Mesothelial cell of epicardium (in vitro differentiated cells): ENCODE measurements around the gene EMC8. TPM values are rescaled to one million over a fixed set of nuclear protein-coding genes. Genes with fewer than 3 reads are reported as not detected.
"Not testable (repeated sequence)": the region's sequence is repeated elsewhere in the genome, so short reads cannot be mapped to it uniquely, and the experiment has no call there.

Experiments used
- DNase-seq, 2 experiments: peaks; one replicate each; pipeline ENCODE4 v3.0.0; 2021; ENCODE audit warnings: low spot score in 2 of 2; ENCODE audit not compliant: unreplicated experiment in 2 of 2
- H3K27ac Mint-ChIP-seq: 2 replicates; pipeline ENCODE4 v1.8.0; 2021; ENCODE audit warnings: mixed read lengths
- H3K27me3 Mint-ChIP-seq: 2 replicates; pipeline ENCODE4 v1.8.0; 2021; ENCODE audit warnings: low read depth, mixed read lengths
- H3K36me3 Mint-ChIP-seq: 2 replicates; pipeline ENCODE4 v1.8.0; 2021; ENCODE audit warnings: mixed read lengths
- H3K4me1 Mint-ChIP-seq: 2 replicates; pipeline ENCODE4 v1.8.0; 2021; ENCODE audit warnings: mixed read lengths
- H3K4me3 Mint-ChIP-seq: 2 replicates; pipeline ENCODE4 v1.8.0; 2021; ENCODE audit warnings: mild to moderate bottlenecking, moderate library complexity, mixed read lengths
- H3K9me3 Mint-ChIP-seq: 2 replicates; pipeline ENCODE4 v1.8.0; 2021; ENCODE audit warnings: mixed read lengths
- total RNA-seq: library from RNA; stranded (reverse); gene quantifications from 3 replicates; pipeline ENCODE4 v1.2.1, GENCODE V29; 2021
- TF ChIP-seq, protein P1 (sequence below): fragments of 200-600 bp; sonication (generic); IDR thresholded peaks from one replicate; pipeline ENCODE4 v1.5.0; 2021; ENCODE audit warnings: antibody characterized with exemption; ENCODE audit not compliant: unreplicated experiment

Gene EMC8
- total RNA-seq, 1 donor from 2014 or later, result 28.7 TPM

DNA sequence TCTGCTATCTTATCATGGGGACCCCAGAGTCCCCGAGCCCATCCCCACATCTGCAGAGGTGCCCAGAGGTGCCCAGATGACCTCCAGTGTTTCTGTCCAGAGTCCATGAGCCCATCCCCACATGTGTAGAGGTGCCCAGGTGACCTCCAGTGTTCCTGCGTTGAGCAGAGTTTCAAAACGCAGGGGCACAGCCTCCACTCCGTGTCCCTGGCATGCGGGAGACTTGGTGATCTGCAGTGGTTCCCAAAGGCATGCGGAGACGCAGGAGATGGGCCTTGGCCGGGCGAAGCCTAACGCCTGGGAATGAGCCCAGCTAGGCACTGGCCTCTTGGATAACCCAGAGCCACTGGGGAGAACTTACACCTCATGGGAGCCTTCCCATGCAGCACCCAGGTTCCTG is 41.5 kb upstream of the EMC8 start:
- DNase-seq, result no peak
- H3K27me3 Mint-ChIP-seq, result peaks cover 16% of the 10 kb centered on the region
- peaks cover 9% of the 10 kb centered on the region for H3K4me1 Mint-ChIP-seq

DNA sequence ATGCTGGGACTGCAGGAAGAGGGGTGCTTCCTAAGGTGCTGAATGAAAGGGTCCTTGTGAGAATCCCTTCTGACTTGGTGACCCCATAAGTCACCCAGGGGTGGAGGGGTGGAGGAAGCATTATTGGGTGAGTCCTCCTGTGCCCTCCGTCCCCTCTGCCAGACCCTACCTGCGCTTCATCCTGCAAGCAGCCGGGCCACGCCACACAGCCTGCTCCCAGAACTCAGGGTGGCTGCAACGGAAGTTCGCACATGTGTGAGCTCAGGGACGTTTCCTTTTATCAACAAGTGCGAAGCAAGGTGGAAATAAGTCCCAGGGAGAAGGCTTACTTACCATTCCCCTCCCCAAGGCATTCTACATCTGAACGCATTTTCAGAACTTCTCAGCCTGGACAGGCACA is 41.1 kb upstream of the EMC8 start:
- DNase-seq, result no peak
- no peaks in the 10 kb centered on the region for H3K36me3 Mint-ChIP-seq
- peaks cover 16% of the 10 kb centered on the region for H3K27me3 Mint-ChIP-seq
- TF ChIP-seq, protein P1, sequence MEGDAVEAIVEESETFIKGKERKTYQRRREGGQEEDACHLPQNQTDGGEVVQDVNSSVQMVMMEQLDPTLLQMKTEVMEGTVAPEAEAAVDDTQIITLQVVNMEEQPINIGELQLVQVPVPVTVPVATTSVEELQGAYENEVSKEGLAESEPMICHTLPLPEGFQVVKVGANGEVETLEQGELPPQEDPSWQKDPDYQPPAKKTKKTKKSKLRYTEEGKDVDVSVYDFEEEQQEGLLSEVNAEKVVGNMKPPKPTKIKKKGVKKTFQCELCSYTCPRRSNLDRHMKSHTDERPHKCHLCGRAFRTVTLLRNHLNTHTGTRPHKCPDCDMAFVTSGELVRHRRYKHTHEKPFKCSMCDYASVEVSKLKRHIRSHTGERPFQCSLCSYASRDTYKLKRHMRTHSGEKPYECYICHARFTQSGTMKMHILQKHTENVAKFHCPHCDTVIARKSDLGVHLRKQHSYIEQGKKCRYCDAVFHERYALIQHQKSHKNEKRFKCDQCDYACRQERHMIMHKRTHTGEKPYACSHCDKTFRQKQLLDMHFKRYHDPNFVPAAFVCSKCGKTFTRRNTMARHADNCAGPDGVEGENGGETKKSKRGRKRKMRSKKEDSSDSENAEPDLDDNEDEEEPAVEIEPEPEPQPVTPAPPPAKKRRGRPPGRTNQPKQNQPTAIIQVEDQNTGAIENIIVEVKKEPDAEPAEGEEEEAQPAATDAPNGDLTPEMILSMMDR, result no peak
- no peak overlapping the region for H3K27ac Mint-ChIP-seq
- H3K4me1 Mint-ChIP-seq, result peaks cover 9% of the 10 kb centered on the region
- H3K9me3 Mint-ChIP-seq, result peaks cover 3% of the 10 kb centered on the region
- no peak overlapping the region for H3K4me3 Mint-ChIP-seq

More for the DNA sequence above, 41.5 kb upstream of the EMC8 start:
- Mint-ChIP-seq H3K36me3 (no peaks in the 10 kb centered on the region), H3K4me3 (no peak overlapping the region), H3K27ac (no peak overlapping the region), H3K9me3 (peaks cover 3% of the 10 kb centered on the region)
- TF ChIP-seq, protein P1, result no peak

DNA sequence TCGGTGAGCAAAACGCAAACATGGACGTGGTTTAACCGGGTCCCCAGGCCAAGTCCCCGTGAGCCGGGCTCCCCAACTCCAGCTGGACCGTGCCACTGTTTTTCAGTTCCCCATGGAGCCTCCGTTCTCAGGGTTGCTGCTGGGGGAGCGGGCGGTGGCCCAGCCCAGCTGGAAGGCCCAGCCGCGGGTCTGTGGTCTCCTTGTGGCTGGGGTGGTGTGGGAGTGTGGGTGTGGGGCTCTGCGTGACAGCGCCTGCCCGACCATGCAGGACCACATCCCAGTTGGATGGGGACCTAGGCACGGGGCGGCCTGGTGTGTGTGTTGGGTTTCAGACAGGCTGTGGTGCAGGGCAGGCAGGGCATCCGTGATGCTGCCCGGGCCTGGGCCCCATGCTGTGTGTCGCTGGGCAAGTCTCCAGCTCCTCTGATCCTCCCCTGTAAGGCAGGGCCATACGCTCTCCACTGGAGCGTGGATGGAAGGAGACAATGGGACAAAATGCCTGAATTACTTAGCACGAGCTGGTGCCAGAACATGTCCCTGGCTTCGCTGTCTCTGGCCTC is 40.4 kb upstream of the EMC8 start:
- no peak overlapping the region for H3K4me3 Mint-ChIP-seq
- H3K36me3 Mint-ChIP-seq, result no peaks in the 10 kb centered on the region
- DNase-seq, result no peak
- peaks cover 22% of the 10 kb centered on the region for H3K27me3 Mint-ChIP-seq
- H3K4me1 Mint-ChIP-seq, result peaks cover 3% of the 10 kb centered on the region
- H3K27ac Mint-ChIP-seq, result no peak overlapping the region
- H3K9me3 Mint-ChIP-seq, result peaks cover 3% of the 10 kb centered on the region
- TF ChIP-seq, protein P1, result no peak

DNA sequence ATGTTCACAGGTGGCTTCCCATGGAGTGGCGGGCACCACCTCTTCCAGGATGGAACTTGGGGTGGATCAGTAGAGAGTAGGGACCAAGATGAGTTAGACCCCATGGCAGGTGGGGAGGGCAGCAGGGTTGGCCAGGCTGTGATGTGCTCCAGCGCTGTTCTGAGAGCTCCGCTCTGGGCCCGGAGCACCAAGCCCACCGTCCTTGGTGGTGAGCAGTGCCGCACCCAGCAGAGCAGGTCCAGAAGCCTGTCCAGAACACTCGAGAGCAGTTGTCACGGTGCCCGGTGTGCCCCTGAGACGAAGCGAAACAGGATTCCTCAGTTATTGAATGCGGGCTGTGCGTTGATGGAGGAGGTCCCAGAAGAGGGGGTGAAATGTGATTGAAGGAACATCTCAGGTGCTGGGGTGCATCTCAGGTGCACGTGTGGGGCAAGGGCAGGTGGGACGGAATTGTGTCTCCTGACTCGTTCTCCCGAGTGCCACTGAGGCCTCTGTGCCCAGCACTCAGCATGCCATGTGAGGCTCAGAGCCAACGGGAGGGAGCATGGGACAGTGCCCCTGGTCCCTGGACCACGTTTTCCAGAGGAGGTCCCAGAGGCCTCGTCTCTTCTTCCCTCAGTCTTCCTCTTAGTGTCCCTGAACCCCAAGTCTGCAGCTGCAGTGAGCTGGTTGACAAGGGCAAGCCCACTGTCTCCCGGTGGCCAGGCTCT is 39.7 kb upstream of the EMC8 start:
- no peak overlapping the region for H3K27ac Mint-ChIP-seq
- H3K4me3 Mint-ChIP-seq, result no peak overlapping the region
- peaks cover 24% of the 10 kb centered on the region for H3K27me3 Mint-ChIP-seq
- no peaks in the 10 kb centered on the region for H3K36me3 Mint-ChIP-seq
- TF ChIP-seq, protein P1, result no peak
- H3K4me1 Mint-ChIP-seq, result no peaks in the 10 kb centered on the region
- DNase-seq, result no peak
- H3K9me3 Mint-ChIP-seq, result peaks cover 3% of the 10 kb centered on the region

DNA sequence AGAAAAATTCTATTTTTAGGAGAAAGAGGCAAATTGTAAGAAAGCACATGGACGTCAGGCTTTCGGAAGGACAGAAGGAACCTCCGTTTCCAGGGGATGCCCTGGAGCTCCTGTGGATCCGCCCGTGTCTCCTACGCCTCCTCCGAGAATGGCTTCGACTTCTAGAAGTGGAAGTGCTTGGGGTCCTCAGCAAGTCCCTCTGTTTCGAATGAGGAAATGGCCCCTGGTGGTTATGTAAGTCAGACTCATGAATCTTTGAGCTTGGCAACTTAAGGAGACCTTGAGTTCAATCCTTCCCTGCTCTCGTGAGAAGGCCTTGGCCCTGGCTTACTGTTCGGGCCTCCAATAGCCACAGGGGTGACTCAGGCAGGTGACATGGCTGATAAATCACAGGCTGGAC is 39.0 kb upstream of the EMC8 start:
- H3K4me1 Mint-ChIP-seq, result no peaks in the 10 kb centered on the region
- DNase-seq, result no peak
- H3K27ac Mint-ChIP-seq, result no peak overlapping the region
- H3K36me3 Mint-ChIP-seq, result no peaks in the 10 kb centered on the region
- H3K9me3 Mint-ChIP-seq, result peaks cover 6% of the 10 kb centered on the region
- H3K4me3 Mint-ChIP-seq, result no peak overlapping the region
- TF ChIP-seq, protein P1, result no peak
- peaks cover 26% of the 10 kb centered on the region for H3K27me3 Mint-ChIP-seq

DNA sequence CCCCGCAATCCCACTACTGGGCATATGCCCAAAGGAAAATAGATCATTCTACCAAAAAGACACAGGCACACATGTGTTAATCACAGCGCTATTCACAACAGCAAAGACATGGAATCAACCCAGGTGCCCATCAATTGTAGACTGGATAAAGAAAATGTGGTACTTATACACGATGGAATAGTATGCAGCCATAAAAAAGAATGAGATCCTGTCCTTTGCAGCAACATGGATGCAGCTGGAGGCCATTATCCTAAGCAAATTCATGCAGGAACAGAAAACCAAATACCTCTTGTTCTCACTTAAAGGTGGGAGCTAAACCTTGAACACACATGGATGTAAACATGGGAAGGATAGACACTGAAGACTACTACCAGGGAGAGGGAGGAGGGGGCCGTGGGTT is 38.3 kb upstream of the EMC8 start:
- H3K27me3 Mint-ChIP-seq, result peaks cover 32% of the 10 kb centered on the region
- not testable (repeated sequence) for H3K27ac Mint-ChIP-seq, DNase-seq, H3K9me3 Mint-ChIP-seq, H3K4me3 Mint-ChIP-seq, H3K4me1 Mint-ChIP-seq, H3K36me3 Mint-ChIP-seq
